ENCODE data around the gene ACCSL.

ACCSL gene

GRCh38 chr11:44047931-44048431 is at the start of gene ACCSL:
Gene ACCSL (plus strand): TSS chr11:44047981. CDS start chr11:44048037, 56 bp downstream.
- DNase-seq (ENCODE audit: insufficient read length, low spot score) = no peak
- FAIRE-seq = no peak
- TF ChIP-seq POLR2A (IDR thresholded peaks at IDR 0.05; ENCODE audit: low read depth, low read length) = no peak

GRCh38 chr11:43998308-43998707 is 49.5 kb upstream of the ACCSL start:
- no peak for TF ChIP-seq POLR2A (IDR thresholded peaks at IDR 0.05; ENCODE audit: low read depth, low read length)
- FAIRE-seq (no peak), DNase-seq (ENCODE audit: insufficient read length, low spot score) (no peak)

GRCh38 chr11:44000731-44001130 is 47.0 kb upstream of the ACCSL start:
- no peak for DNase-seq (ENCODE audit: insufficient read length, low spot score)
- no peak for TF ChIP-seq POLR2A (IDR thresholded peaks at IDR 0.05; ENCODE audit: low read depth, low read length)
- no peak for FAIRE-seq

GRCh38 chr11:44002191-44003093 is 45.3 kb upstream of the ACCSL start:
- no peak for TF ChIP-seq POLR2A (IDR thresholded peaks at IDR 0.05; ENCODE audit: low read depth, low read length)
- FAIRE-seq (no peak), DNase-seq (ENCODE audit: insufficient read length, low spot score) (no peak)

GRCh38 chr11:44003736-44004451 is 43.9 kb upstream of the ACCSL start:
- TF ChIP-seq POLR2A (IDR thresholded peaks at IDR 0.05; ENCODE audit: low read depth, low read length) = no peak
- no peak for DNase-seq (ENCODE audit: insufficient read length, low spot score)
- no peak for FAIRE-seq

GRCh38 chr11:44004452-44005062 is 43.2 kb upstream of the ACCSL start:
- DNase-seq (ENCODE audit: insufficient read length, low spot score) (no peak), FAIRE-seq (no peak)
- TF ChIP-seq POLR2A (IDR thresholded peaks at IDR 0.05; ENCODE audit: low read depth, low read length) = no peak

GRCh38 chr11:44005063-44005701 is 42.6 kb upstream of the ACCSL start:
- no peak for DNase-seq (ENCODE audit: insufficient read length, low spot score)
- no peak for FAIRE-seq
- TF ChIP-seq POLR2A (IDR thresholded peaks at IDR 0.05; ENCODE audit: low read depth, low read length) = no peak

- FAIRE-seq (no peak), DNase-seq (ENCODE audit: insufficient read length, low spot score) (no peak)
- no peak for TF ChIP-seq POLR2A (IDR thresholded peaks at IDR 0.05; ENCODE audit: low read depth, low read length)
These were observed 41.8 kb upstream of the ACCSL start for GRCh38 chr11:44005956-44006355.

GRCh38 chr11:44006917-44007361 is 40.8 kb upstream of the ACCSL start:
- TF ChIP-seq POLR2A (IDR thresholded peaks at IDR 0.05; ENCODE audit: low read depth, low read length) = no peak
- no peak for FAIRE-seq
- no peak for DNase-seq (ENCODE audit: insufficient read length, low spot score)

- DNase-seq (ENCODE audit: insufficient read length, low spot score) (no peak), FAIRE-seq (no peak)
- no peak for TF ChIP-seq POLR2A (IDR thresholded peaks at IDR 0.05; ENCODE audit: low read depth, low read length)
These were observed 40.2 kb upstream of the ACCSL start for GRCh38 chr11:44007481-44008087.

GRCh38 chr11:44008088-44008501 is 39.7 kb upstream of the ACCSL start:
- TF ChIP-seq POLR2A (IDR thresholded peaks at IDR 0.05; ENCODE audit: low read depth, low read length) = no peak
- peak; percentile 42 for DNase-seq (ENCODE audit: insufficient read length, low spot score)

GRCh38 chr11:44008698-44009097 is 39.1 kb upstream of the ACCSL start:
- DNase-seq (ENCODE audit: insufficient read length, low spot score) (no peak), FAIRE-seq (no peak)
- TF ChIP-seq POLR2A (IDR thresholded peaks at IDR 0.05; ENCODE audit: low read depth, low read length) = no peak

More at GRCh38 chr11:44008088-44008501, 39.7 kb upstream of the ACCSL start:
- no peak for FAIRE-seq

- FAIRE-seq = no peak
- DNase-seq (ENCODE audit: insufficient read length, low spot score) = no peak
- TF ChIP-seq POLR2A (IDR thresholded peaks at IDR 0.05; ENCODE audit: low read depth, low read length) = no peak
These were observed 37.0 kb upstream of the ACCSL start for GRCh38 chr11:44010789-44011251.
